Endothelial cell of umbilical vein (primary cell): ENCODE results near the gene PFKFB1. TPM values are rescaled to one million over a fixed set of nuclear protein-coding genes. Genes with fewer than 3 reads are reported as not detected.

Experiments
- BruUV-seq: library from RNA; stranded (reverse); fragments of 400-500 nt; replicated peaks from 2 replicates; lab custom pipeline; 2021; lab: Mats Ljungman, UMichigan
- CTCF ChIA-PET: fragments of 300-600, 350-600 bp; sonication (Branson Sonifier 250); formaldehyde crosslinking; loops from one replicate; lab custom pipeline; 2021; ENCODE audit warnings: antibody characterized with exemption, inconsistent platforms; lab: Charles Lee
- POLR2A ChIA-PET: fragments of 300-600, 350-600 bp; sonication (Branson Sonifier 250); formaldehyde crosslinking; loops from one replicate; lab custom pipeline; 2021; ENCODE audit warnings: antibody characterized with exemption, inconsistent platforms; lab: Charles Lee
- DNase-seq: peaks from one replicate; pipeline ENCODE4 v3.0.0-alpha.2; 2011; ENCODE audit warnings: low read depth, low spot score
- FAIRE-seq: peaks from 2 replicates; lab custom pipeline; 2011; peaks lifted over from hg19 to GRCh38; lab: Jason Lieb, UNC
- H2AFZ ChIP-seq: 2 replicates; pipeline ENCODE4 v1.6.0; 2012; ENCODE audit warnings: low read depth, low read length, control low read depth, inconsistent platforms
- H3K27ac ChIP-seq: 2 replicates; pipeline ENCODE4 v1.5.1; 2011; ENCODE audit warnings: low read depth, mild to moderate bottlenecking, control low read depth, low read length, moderate library complexity; ENCODE audit not compliant: insufficient read depth
- H3K27me3 ChIP-seq, 2 experiments: 2 replicates each; pipeline versions ENCODE4 v1.6.0 to v1.6.1; 2011; ENCODE audit warnings: low read length in 2 of 2, mixed read lengths in 1 of 2; ENCODE audit not compliant: control insufficient read depth in 2 of 2, insufficient read depth in 2 of 2
- H3K36me3 ChIP-seq, 2 experiments: 2 replicates in 1 of 2; 3 replicates in 1 of 2; pipeline ENCODE4 v1.5.1; 2011; ENCODE audit warnings: low read length in 2 of 2, mild to moderate bottlenecking in 1 of 2, moderate library complexity in 1 of 2; ENCODE audit not compliant: control insufficient read depth in 2 of 2, insufficient read depth in 2 of 2; ENCODE audit errors: extremely low read depth in 1 of 2
- H3K4me1 ChIP-seq: 3 replicates; pipeline ENCODE4 v1.5.1; 2011; ENCODE audit warnings: mild to moderate bottlenecking, low read length; ENCODE audit not compliant: control insufficient read depth, insufficient read depth; ENCODE audit errors: extremely low read depth
- H3K4me2 ChIP-seq: 2 replicates; pipeline ENCODE4 v1.6.1; 2011; ENCODE audit warnings: low read length, control low read depth, mixed read lengths; ENCODE audit not compliant: insufficient read depth
- H3K4me3 ChIP-seq, 3 experiments: fragments of 200-600 bp in 1 of 3; sonication (generic), shearing (Covaris generic) in 1 of 3; replicated peaks in 1 of 3; 2 replicates each; pipeline ENCODE4 v1.5.1; 2011 to 2016; ENCODE audit warnings: control low read depth in 3 of 3, low read length in 3 of 3, mild to moderate bottlenecking in 2 of 3, inconsistent platforms in 1 of 3, low read depth in 1 of 3, moderate library complexity in 1 of 3; ENCODE audit not compliant: insufficient read depth in 1 of 3
- H3K79me2 ChIP-seq: 2 replicates; pipeline ENCODE4 v1.6.0; 2012; ENCODE audit warnings: low read length, inconsistent platforms; ENCODE audit not compliant: control insufficient read depth, insufficient read depth
- H3K9ac ChIP-seq: replicated peaks from 2 replicates; pipeline ENCODE3; 2011; ENCODE audit warnings: low read length, control low read depth; ENCODE audit not compliant: insufficient read depth; ENCODE audit errors: extremely low read depth
- H3K9me1 ChIP-seq: replicated peaks from 3 replicates; pipeline ENCODE4 v1.6.0; 2011; ENCODE audit warnings: mild to moderate bottlenecking, low read length; ENCODE audit not compliant: control insufficient read depth, insufficient read depth; ENCODE audit errors: extremely low read depth
- H3K9me3 ChIP-seq: replicated peaks from 2 replicates; pipeline ENCODE4 v1.5.1; 2012; ENCODE audit warnings: low read length, inconsistent platforms; ENCODE audit not compliant: control insufficient read depth, insufficient read depth
- H4K20me1 ChIP-seq: replicated peaks from 2 replicates; pipeline ENCODE3; 2011; ENCODE audit warnings: mild to moderate bottlenecking, low read length; ENCODE audit not compliant: control insufficient read depth, insufficient read depth; ENCODE audit errors: extremely low read depth
- EZH2 ChIP-seq: IDR thresholded peaks from 2 replicates; pipeline ENCODE4 v1.6.1; 2012; ENCODE audit warnings: borderline replicate concordance, low read depth, mild to moderate bottlenecking, moderate library complexity, low read length, inconsistent platforms; ENCODE audit not compliant: severe bottlenecking
- FOS ChIP-seq: IDR thresholded peaks from 2 replicates; pipeline ENCODE4 v1.6.1; 2011; ENCODE audit warnings: mild to moderate bottlenecking, low read length, moderate library complexity, borderline replicate concordance; ENCODE audit not compliant: insufficient read depth
- GATA2 ChIP-seq: IDR thresholded peaks from 2 replicates; pipeline ENCODE4 v1.7.0; 2011; ENCODE audit warnings: low read depth, mild to moderate bottlenecking, moderate library complexity, mixed read lengths, low read length; ENCODE audit not compliant: insufficient read length, insufficient read depth
- JUN ChIP-seq: IDR thresholded peaks from 2 replicates; pipeline ENCODE4 v1.6.1; 2011; ENCODE audit warnings: borderline replicate concordance, low read depth; ENCODE audit not compliant: insufficient read length, insufficient read depth
- MYC ChIP-seq: IDR thresholded peaks from one replicate; pipeline ENCODE4 v1.6.1; 2011; ENCODE audit warnings: mild to moderate bottlenecking, low read depth, low read length
- POLR2A ChIP-seq: IDR thresholded peaks from 2 replicates; pipeline ENCODE4 v1.6.1; 2012; ENCODE audit warnings: low read depth, mild to moderate bottlenecking, control low read depth, low read length
- POLR2AphosphoS5 ChIP-seq: IDR thresholded peaks from 2 replicates; pipeline ENCODE4 v1.6.1; 2012; ENCODE audit warnings: low read depth, mild to moderate bottlenecking, control low read depth, low read length, moderate library complexity; ENCODE audit not compliant: insufficient read depth
- dilution Hi-C: fragments of 300-500 bp; cut with MboI; formaldehyde crosslinking; loops from one replicate; pipeline ENCODE4 v1.15.0; 2019; ENCODE audit warnings: low sequenced_read_pairs; ENCODE audit not compliant: extremely low pct_ligation_motif_present
- intact Hi-C: fragments of 100-400 bp; cut with micrococcal nuclease; formaldehyde crosslinking; loops from one replicate; pipeline ENCODE4 v1.10.0; 2022
- polyA plus RNA-seq, 4 experiments: library from polyadenylated mRNA; depleted of rRNA in 3 of 4; stranded (reverse) in 3 of 4; unstranded in 1 of 4; fragments of >200 nt; gene quantifications; 2 replicates each; pipeline versions ENCODE4 v1.2.1 to v1.2.3, GENCODE V29; 2011 to 2012; ENCODE audit warnings: missing spikeins in 1 of 4
- total RNA-seq: library from RNA; stranded (reverse); gene quantifications from 2 replicates; pipeline ENCODE4 v1.2.3, GENCODE V29; 2021
- TF ChIP-seq, protein P1 (sequence below), 2 donors: IDR thresholded peaks; 1 replicate in 1 of 2; 2 replicates in 1 of 2; pipeline ENCODE4 v1.5.1; 2011; ENCODE audit warnings: low read length in 2 of 2, mild to moderate bottlenecking in 2 of 2, moderate library complexity in 2 of 2, control low read depth in 1 of 2, inconsistent platforms in 1 of 2, low read depth in 1 of 2; ENCODE audit not compliant: insufficient read depth in 1 of 2; ENCODE audit errors: extremely low read depth in 1 of 2
- TF ChIP-seq, protein P2 (sequence below): IDR thresholded peaks from 2 replicates; pipeline ENCODE4 v1.6.1; 2011; ENCODE audit not compliant: insufficient read depth, insufficient read length

The PFKFB1 gene
- total and polyA plus RNA-seq, 2 donors (not counting 3 experiments of a cell fraction or from before 2014, with no cell fraction given): 0.18 to 0.20 TPM

DNA sequence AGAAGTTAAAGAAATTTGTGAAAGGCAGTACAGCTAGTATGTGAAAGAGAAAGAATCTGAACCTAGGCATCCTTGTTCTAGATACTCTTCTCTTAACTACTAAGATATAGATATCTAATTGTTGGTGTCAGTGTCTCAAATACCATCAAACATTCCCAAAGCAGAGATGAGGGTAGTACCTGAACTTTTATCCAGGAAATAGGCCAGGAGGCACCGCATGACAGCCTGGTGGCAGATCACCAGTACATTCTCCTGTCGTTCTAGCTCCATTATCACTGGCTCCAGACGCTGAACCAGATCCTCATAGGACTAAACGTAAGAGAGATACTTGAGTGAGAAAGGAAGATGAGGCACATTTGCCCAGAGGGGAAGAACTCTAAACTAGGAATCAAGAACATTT is 56.6 kb downstream of the PFKFB1 start:
- Histone ChIP-seq H3K4me3 (no peak overlapping the region), H3K4me2 (no peak overlapping the region), H3K9ac (no peak overlapping the region), H3K27ac (no peak overlapping the region), H3K79me2 (no peaks in the 10 kb centered on the region), H3K36me3 (no peaks in the 10 kb centered on the region), H2AFZ (no peak overlapping the region), H3K27me3 (no peaks in the 10 kb centered on the region), H3K4me1 (no peaks in the 10 kb centered on the region), H4K20me1 (no peaks in the 10 kb centered on the region), H3K9me3 (no peaks in the 10 kb centered on the region), H3K9me1 (no peaks in the 10 kb centered on the region)
- no TSS peak for BruUV-seq
- dilution Hi-C loops: no loop called here
- DNase-seq (no peak), FAIRE-seq (no peak)
- ChIA-PET POLR2A (no interaction called here), CTCF (no interaction called here)
- intact Hi-C loops: no loop called here
- TF ChIP-seq POLR2AphosphoS5: no peak
- TF ChIP-seq JUN: no peak
- TF ChIP-seq, protein P1, sequence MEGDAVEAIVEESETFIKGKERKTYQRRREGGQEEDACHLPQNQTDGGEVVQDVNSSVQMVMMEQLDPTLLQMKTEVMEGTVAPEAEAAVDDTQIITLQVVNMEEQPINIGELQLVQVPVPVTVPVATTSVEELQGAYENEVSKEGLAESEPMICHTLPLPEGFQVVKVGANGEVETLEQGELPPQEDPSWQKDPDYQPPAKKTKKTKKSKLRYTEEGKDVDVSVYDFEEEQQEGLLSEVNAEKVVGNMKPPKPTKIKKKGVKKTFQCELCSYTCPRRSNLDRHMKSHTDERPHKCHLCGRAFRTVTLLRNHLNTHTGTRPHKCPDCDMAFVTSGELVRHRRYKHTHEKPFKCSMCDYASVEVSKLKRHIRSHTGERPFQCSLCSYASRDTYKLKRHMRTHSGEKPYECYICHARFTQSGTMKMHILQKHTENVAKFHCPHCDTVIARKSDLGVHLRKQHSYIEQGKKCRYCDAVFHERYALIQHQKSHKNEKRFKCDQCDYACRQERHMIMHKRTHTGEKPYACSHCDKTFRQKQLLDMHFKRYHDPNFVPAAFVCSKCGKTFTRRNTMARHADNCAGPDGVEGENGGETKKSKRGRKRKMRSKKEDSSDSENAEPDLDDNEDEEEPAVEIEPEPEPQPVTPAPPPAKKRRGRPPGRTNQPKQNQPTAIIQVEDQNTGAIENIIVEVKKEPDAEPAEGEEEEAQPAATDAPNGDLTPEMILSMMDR (IDR thresholded peaks at IDR 0.05; ENCODE audit: extremely low read depth in 1 of 2, insufficient read depth in 1 of 2, low read depth in 1 of 2, low read length in 2 of 2): no peak
- TF ChIP-seq GATA2: no peak
- TF ChIP-seq POLR2A: no peak
- TF ChIP-seq, protein P2, sequence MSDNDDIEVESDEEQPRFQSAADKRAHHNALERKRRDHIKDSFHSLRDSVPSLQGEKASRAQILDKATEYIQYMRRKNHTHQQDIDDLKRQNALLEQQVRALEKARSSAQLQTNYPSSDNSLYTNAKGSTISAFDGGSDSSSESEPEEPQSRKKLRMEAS: no peak
- no peak for TF ChIP-seq FOS
- no peak for TF ChIP-seq MYC
- no peak for TF ChIP-seq EZH2
